GM18858 (cell line): ENCODE results near the gene TMED4.
"Not testable (repeated sequence)": the region's sequence is repeated elsewhere in the genome, so short reads cannot be mapped to it uniquely, and the experiment has no call there.

Source experiments
- ATAC-seq: cut with Tn5 transposase; IDR thresholded peaks from one replicate; pipeline ENCODE4 v1.9.1; 2021; ENCODE audit not compliant: unreplicated experiment

Gene TMED4

GRCh38 chr7:44569959-44570358 lies 12.1 kb downstream of the TMED4 start:
- no peak for ATAC-seq

DNA sequence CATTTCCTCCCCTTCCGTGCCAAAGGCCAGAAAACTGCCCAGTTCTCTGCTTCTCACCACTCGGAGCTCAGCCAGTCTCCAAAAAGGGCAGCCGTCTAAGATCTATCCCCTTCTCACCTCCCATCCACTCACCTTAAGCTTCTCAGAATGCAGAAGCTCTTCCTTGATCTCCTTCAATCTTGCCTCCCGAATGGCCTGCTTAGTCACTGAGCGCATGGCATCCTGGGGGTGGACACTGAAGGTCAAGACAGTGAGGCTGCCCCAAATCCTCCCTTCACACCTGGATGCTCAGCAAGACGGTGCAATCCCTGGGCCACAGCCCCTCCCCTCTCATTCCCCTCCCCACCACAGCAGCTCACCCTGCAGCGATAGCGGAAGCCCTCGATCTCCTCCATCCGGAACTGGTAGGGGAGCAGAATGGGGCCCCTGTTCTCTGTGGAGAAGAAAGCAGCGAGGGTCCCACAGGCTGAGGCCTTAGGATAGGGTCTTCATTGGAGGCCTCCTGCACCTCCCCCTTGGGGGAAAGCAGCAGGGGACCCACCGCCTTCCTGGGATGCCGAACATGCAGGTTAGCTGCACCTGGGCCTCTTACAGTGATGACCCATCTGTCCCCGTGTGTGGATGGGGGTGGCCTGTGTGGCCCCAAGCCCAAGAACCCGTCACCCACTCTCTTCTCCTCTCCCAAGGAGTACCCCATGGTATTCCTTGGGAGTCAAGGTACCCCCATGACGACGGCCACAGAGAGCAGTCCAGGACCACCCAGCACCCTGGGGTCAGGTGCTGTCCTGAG lies 13.1 kb downstream of the TMED4 start:
- no peak for ATAC-seq

GRCh38 chr7:44567884-44568283 lies 14.1 kb downstream of the TMED4 start:
- no peak for ATAC-seq

GRCh38 chr7:44566680-44567079 lies 15.4 kb downstream of the TMED4 start:
- ATAC-seq: no peak

DNA sequence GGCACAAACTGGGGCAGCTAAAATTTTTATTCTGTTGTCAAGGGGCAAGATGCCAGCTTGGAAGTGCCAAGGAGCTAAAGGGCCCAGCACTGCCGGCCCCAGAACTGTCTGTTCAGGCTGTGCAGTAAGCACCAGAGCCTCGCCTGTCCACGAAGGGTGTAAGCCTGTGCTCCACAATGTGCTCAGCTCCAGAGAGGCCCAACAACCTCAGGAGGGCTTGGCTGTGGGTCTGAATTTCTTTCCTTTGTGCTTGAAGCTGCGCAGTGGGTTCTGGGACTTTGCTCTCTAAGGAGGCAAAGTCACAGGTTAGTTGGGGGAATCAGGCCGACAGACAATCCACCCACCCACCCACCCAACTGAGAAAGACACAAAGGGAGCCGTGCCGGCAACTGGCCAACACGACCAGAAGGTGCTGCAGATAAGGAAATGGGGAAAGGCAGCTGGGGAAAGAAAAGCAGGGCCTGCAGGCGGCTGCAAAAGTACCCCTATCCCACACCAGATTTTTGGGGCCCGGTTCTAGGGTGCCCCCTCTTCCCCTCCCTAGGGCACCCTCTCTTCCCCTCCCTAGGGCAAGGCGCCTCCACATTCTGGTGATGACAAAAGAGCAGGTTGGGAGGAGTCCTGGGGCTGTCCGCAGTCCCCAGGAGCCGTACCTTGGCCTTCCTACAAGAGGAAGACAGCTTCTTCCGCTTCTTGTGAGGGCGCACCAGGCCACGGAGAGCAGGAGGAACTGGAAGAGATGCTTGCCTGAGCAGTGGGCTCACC lies 16.1 kb downstream of the TMED4 start:
- ATAC-seq: no peak

GRCh38 chr7:44565097-44565794 lies 16.8 kb downstream of the TMED4 start:
- no peak for ATAC-seq

DNA sequence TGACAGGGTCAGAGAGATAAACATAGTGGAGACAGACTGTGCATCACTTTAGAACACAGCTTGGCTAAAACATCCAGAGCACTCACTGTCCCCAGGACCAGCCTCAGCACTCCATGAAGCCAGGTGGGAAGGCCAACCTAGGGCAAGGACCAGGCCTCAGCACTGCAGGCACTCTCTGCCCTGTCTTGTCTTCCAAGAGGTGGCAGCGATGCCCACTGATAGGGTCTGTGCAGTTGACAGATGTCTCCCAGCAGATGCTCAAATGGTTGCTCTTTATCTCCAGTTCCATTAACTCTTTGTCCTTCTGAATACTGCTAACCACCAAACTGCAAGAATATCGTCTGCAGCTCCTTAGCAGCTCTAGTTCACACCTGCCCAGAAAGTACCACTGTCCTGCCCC lies 17.4 kb downstream of the TMED4 start:
- no peak for ATAC-seq

GRCh38 chr7:44563171-44563679 lies 18.8 kb downstream of the TMED4 start:
- ATAC-seq: no peak

GRCh38 chr7:44562622-44562962 lies 19.4 kb downstream of the TMED4 start:
- ATAC-seq: not testable (repeated sequence)

GRCh38 chr7:44561962-44562621 lies 19.9 kb downstream of the TMED4 start:
- ATAC-seq: no peak

DNA sequence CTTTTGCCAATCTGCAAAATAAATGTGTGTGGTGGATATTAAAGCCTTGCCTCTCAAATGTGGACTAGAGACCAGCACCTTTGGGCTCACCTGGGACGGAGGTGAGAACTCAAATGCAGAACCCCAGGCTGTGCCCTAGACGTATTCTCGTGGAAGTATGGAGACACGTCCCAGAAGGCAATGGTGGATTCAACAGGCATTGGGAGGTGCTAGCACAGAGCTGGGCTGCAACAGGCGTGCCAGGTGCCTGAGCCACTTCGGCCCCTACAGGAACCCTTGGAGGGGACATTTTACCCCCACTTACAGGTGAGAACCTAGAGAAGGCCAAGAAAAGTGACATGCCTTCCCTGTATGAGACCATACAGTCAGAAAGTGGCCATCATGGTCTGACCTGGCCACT lies 20.6 kb downstream of the TMED4 start:
- ATAC-seq: no peak

- ATAC-seq: no peak
These were observed 22.5 kb downstream of the TMED4 start for GRCh38 chr7:44559485-44559884.

DNA sequence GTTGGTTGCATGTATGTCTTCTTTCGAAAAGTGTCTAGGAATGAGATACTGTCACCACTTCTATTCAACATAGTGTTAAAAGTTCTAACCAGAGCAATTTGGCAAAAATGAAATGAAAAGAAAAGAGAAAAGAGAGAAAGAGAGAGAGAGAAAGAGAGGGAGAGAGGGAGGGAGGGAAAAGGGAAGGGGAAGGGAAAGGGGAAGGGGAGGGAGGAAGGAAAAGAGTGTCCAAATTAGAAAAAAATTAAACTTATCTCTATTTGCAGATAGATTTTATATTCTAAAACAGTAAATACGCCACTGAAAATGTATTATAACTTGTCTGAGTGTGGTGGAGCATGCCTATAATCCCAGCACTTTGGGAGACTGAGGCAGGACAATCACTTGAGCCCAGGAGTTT lies 24.5 kb downstream of the TMED4 start:
- no peak for ATAC-seq

- no peak for ATAC-seq
These were observed 26.7 kb downstream of the TMED4 start for GRCh38 chr7:44555350-44555749.

DNA sequence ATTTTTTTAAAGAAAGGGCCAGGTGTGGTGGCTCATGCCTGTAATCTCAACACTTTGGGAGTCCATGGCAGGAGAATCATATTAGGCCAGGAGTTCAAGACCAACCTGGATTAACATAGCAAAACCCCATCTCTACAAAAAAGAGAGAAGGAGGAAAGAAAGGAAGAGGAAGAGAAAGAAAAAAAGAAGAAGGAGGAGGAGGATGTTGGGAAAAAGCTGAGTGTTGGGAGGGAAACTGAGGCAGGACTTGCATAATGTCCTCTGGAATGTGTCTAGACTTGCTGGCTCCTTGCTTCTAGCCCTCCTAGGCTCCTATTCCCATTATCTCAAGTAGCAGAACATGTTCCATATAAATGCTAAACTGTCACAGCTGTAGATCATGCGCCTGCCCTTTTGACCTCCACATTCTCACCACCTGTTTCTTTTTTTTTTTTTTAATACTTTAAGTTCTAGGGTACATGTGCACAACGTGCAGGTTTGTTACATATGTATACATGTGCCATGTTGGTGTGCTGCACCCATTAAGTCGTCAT lies 29.5 kb downstream of the TMED4 start:
- not testable (repeated sequence) for ATAC-seq

DNA sequence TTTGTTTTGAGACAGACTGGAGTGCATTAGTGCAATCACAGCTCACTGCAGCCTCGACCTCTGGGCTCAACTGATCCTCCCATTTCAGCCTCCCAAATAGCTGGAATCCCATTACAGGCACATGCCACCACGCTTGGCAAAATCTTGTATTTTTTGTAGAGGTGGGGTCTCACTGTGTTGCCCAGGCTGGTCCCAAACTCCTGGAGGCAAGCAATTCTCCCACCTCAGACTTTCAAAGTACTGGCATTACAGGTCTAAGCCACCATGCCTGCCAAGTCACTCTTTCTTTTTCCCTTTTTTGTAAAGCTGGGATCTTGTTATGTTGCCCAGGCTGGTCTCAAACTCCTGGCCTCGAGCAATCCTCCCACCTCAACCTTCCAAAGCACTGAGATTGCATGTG lies 32.6 kb downstream of the TMED4 start:
- no peak for ATAC-seq

GRCh38 chr7:44548893-44549292 lies 33.1 kb downstream of the TMED4 start:
- no peak for ATAC-seq

DNA sequence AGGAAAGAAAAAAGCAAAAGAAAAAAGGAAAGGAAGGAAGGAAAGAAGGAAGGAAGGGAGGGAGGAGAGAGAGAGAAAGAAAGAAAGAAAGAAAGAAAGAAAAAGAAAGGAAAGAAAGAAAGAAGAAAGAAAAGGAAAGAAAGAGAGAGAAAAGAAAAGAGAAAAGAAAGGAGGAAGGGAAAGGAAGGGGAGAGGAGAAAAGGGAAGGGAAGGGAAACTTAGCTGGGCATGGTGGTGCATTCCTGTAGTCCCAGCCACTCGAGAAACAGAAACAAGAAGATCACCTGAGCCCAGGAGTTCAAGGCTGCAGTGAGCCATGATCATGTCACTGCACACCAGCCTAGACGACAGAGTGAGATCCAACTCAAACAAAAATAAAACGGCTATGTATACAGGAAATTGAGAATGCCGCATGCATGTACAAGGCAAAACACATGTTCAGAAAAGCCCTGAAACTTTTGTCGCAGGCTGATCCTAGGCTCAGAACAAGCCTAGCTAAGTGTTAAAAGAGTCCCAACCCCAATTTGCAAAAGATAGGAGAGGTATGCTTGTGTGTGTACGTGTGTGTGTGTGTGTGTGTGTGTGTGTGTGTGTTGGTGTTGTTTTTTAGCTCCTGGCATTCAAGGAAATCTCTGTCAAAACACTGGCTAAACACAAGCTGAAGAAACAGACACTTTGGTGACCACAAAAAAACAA lies 34.3 kb downstream of the TMED4 start:
- ATAC-seq: no peak

- ATAC-seq: no peak
These were observed 40.0 kb downstream of the TMED4 start for GRCh38 chr7:44541876-44542610.
